GM12878 (cell line): ENCODE measurements around the gene SHISA6.

Experiments used
- CEBPB ChIP-seq, 2 experiments: fragments of 150-350 bp in 1 of 2; IDR thresholded peaks; 2 replicates each; pipeline ENCODE4 v1.6.1; 2012 to 2014; ENCODE audit warnings: low read depth in 2 of 2, low read length in 2 of 2, borderline replicate concordance in 1 of 2, inconsistent platforms in 1 of 2
- CREB1 ChIP-seq: IDR thresholded peaks from 2 replicates; pipeline ENCODE4 v1.6.1; 2012; ENCODE audit warnings: low read depth, mild to moderate bottlenecking, inconsistent platforms
- CTCF ChIP-seq, 3 experiments: IDR thresholded peaks in 2 of 3; conservative IDR thresholded peaks in 1 of 3; 2 replicates each; pipeline ENCODE4 v1.5.1; 2011; ENCODE audit warnings: low read depth in 3 of 3, low read length in 3 of 3, mild to moderate bottlenecking in 3 of 3, control low read depth in 2 of 3, moderate library complexity in 2 of 3, inconsistent platforms in 1 of 3, mixed read lengths in 1 of 3; ENCODE audit not compliant: control insufficient read depth in 2 of 3, insufficient read depth in 1 of 3; ENCODE audit errors: extremely low read depth in 1 of 3
- EP300 ChIP-seq, 2 experiments: fragments of 150-350 bp in 1 of 2; IDR thresholded peaks; 2 replicates each; pipeline ENCODE4 v1.6.1; 2011 to 2012; ENCODE audit warnings: low read depth in 2 of 2, low read length in 2 of 2, borderline replicate concordance in 1 of 2, improper control_type of control experiment in 1 of 2, inconsistent platforms in 1 of 2; ENCODE audit not compliant: control insufficient read depth in 1 of 2
- ETV6 ChIP-seq, 2 experiments: fragments of 450-650 bp in 1 of 2; IDR thresholded peaks in 1 of 2; conservative IDR thresholded peaks in 1 of 2; 2 replicates each; pipeline ENCODE4 v1.6.1; 2014; ENCODE audit warnings: antibody characterized with exemption in 1 of 2, borderline replicate concordance in 1 of 2, low read depth in 1 of 2, mild to moderate bottlenecking in 1 of 2, moderate library complexity in 1 of 2
- KAT2A ChIP-seq: conservative IDR thresholded peaks from 2 replicates; pipeline ENCODE4 v1.6.1; 2011; ENCODE audit warnings: low read depth, low read length; ENCODE audit not compliant: control insufficient read depth
- MAX ChIP-seq: IDR thresholded peaks from 2 replicates; pipeline ENCODE4 v1.6.1; 2012; ENCODE audit warnings: low read depth, low read length, improper control_type of control experiment
- MYC ChIP-seq: IDR thresholded peaks from 2 replicates; pipeline ENCODE4 v1.6.1; 2011; ENCODE audit warnings: mild to moderate bottlenecking, low read length, moderate library complexity, inconsistent platforms; ENCODE audit not compliant: insufficient read depth, insufficient replicate concordance, insufficient read length, severe bottlenecking
- PBX3 ChIP-seq: IDR thresholded peaks from 2 replicates; pipeline ENCODE4 v1.6.1; 2011; ENCODE audit warnings: mild to moderate bottlenecking, low read depth, low read length, moderate library complexity; ENCODE audit not compliant: insufficient replicate concordance
- PKNOX1 ChIP-seq: fragments of 450-650 bp; IDR thresholded peaks from 2 replicates; pipeline ENCODE4 v1.6.1; 2016; ENCODE audit warnings: mild to moderate bottlenecking
- POLR2A ChIP-seq: IDR thresholded peaks from 2 replicates; pipeline ENCODE4 v1.6.1; 2011; ENCODE audit warnings: low read depth, mild to moderate bottlenecking, low read length
- POLR2AphosphoS5 ChIP-seq: IDR thresholded peaks from 2 replicates; pipeline ENCODE4 v1.6.1; 2011; ENCODE audit warnings: mild to moderate bottlenecking, low read length, inconsistent platforms
- RBBP5 ChIP-seq: fragments of 200-600 bp; sonication (generic); conservative IDR thresholded peaks from 2 replicates; pipeline ENCODE4 v1.6.1; 2016
- ZBTB11 ChIP-seq: fragments of 450-650 bp; formaldehyde crosslinking; IDR thresholded peaks from 2 replicates; pipeline ENCODE4 v1.5.0; 2022; ENCODE audit warnings: mild to moderate bottlenecking, missing genetic modification characterization

- TF ChIP-seq CEBPB (IDR thresholded peaks at IDR 0.05; ENCODE audit: borderline replicate concordance in 1 of 2, low read depth in 2 of 2, low read length in 2 of 2) (no peak), EP300 (IDR thresholded peaks at IDR 0.05; ENCODE audit: borderline replicate concordance in 1 of 2, control insufficient read depth in 1 of 2, low read depth in 2 of 2, low read length in 2 of 2) (no peak), PKNOX1 (no peak), POLR2A (no peak), POLR2AphosphoS5 (no peak), CTCF (IDR thresholded peaks at IDR 0.05 in 2 of 3, conservative IDR thresholded peaks at IDR 0.05 in 1 of 3; ENCODE audit: control insufficient read depth in 2 of 3, extremely low read depth in 1 of 3, insufficient read depth in 1 of 3, low read depth in 3 of 3, low read length in 3 of 3) (no peak), MYC (no peak), PBX3 (no peak), ZBTB11 (CRISPR knock-in tag) (no peak), CREB1 (no peak), ETV6 (conservative IDR thresholded peaks at IDR 0.05 in 1 of 2, IDR thresholded peaks at IDR 0.05 in 1 of 2; ENCODE audit: borderline replicate concordance in 1 of 2, low read depth in 1 of 2) (no peak), MAX (no peak), KAT2A (no peak), RBBP5 (no peak)
Measured at GRCh38 chr17:11252146-11252545, 11.1 kb downstream of the SHISA6 start.
